ENCODE measurements around the gene BAX.

Gene BAX

GRCh38 chr19:48985711-48986110 is 31.0 kb downstream of the BAX start:
- DNase-seq (ENCODE audit: low read depth in 2 of 2), result no peak

GRCh38 chr19:48986211-48986610 is 31.5 kb downstream of the BAX start:
- DNase-seq (ENCODE audit: low read depth in 2 of 2), result no peak

- no peak for DNase-seq (ENCODE audit: low read depth in 2 of 2)
These were observed 32.6 kb downstream of the BAX start for GRCh38 chr19:48987323-48987722.

- DNase-seq (ENCODE audit: low read depth in 2 of 2), result no peak
These were observed 33.6 kb downstream of the BAX start for GRCh38 chr19:48988286-48988685.

GRCh38 chr19:48988860-48989259 is 34.2 kb downstream of the BAX start:
- no peak for DNase-seq (ENCODE audit: low read depth in 2 of 2)

GRCh38 chr19:48989701-48990291 is 35.1 kb downstream of the BAX start:
- DNase-seq (ENCODE audit: low read depth in 2 of 2), result no peak

- DNase-seq (ENCODE audit: low read depth in 2 of 2), result no peak
These were observed 35.7 kb downstream of the BAX start for GRCh38 chr19:48990400-48990799.

GRCh38 chr19:48991011-48991609 is 36.4 kb downstream of the BAX start:
- no peak for DNase-seq (ENCODE audit: low read depth in 2 of 2)

- no peak for DNase-seq (ENCODE audit: low read depth in 2 of 2)
These were observed 37.4 kb downstream of the BAX start for GRCh38 chr19:48991873-48992580.

- no peak for DNase-seq (ENCODE audit: low read depth in 2 of 2)
These were observed 38.0 kb downstream of the BAX start for GRCh38 chr19:48992581-48993174.

- peak; percentile 99 for DNase-seq (ENCODE audit: low read depth in 2 of 2)
These were observed 38.7 kb downstream of the BAX start, which contains the start of the genes GYS1 and RUVBL2 for GRCh38 chr19:48993175-48994034. TSS of gene GYS1 (minus strand) at chr19:48993309. CDS start at chr19:48993112, 197 bp downstream. TSS of gene RUVBL2 (plus strand) at chr19:48993887. CDS start at chr19:48993912, 25 bp downstream.

GRCh38 chr19:48994035-48994386 is 39.3 kb downstream of the BAX start:
- no peak for DNase-seq (ENCODE audit: low read depth in 2 of 2)

- DNase-seq (ENCODE audit: low read depth in 2 of 2), result peak; percentile 56 to 62
These were observed 43.3 kb downstream of the BAX start for GRCh38 chr19:48997972-48998371.

- peak; percentile 57 to 65 for DNase-seq (ENCODE audit: low read depth in 2 of 2)
These were observed 45.0 kb downstream of the BAX start for GRCh38 chr19:48999481-49000325.

GRCh38 chr19:49004133-49004532 is 49.5 kb downstream of the BAX start:
- DNase-seq (ENCODE audit: low read depth in 2 of 2), result no peak

- no peak for DNase-seq (ENCODE audit: low read depth in 2 of 2)
These were observed 50.4 kb downstream of the BAX start for GRCh38 chr19:49004964-49005614.

GRCh38 chr19:49006905-49007304 is 52.2 kb downstream of the BAX start:
- no peak for DNase-seq (ENCODE audit: low read depth in 2 of 2)

- DNase-seq (ENCODE audit: low read depth in 2 of 2), result no peak
These were observed 55.2 kb downstream of the BAX start for GRCh38 chr19:49009828-49010227.

- no peak for DNase-seq (ENCODE audit: low read depth in 2 of 2)
These were observed 55.8 kb downstream of the BAX start for GRCh38 chr19:49010453-49010852.

GRCh38 chr19:49011194-49011593 is 56.5 kb downstream of the BAX start:
- no peak for DNase-seq (ENCODE audit: low read depth in 2 of 2)
